Caco-2 (cell line): ENCODE measurements around the gene DGCR2. TPM values are rescaled to one million over a fixed set of nuclear protein-coding genes. Genes with fewer than 3 reads are reported as not detected.

Experiments
- BruUV-seq: library from RNA; stranded (reverse); fragments of 400-500 nt; replicated peaks from 2 replicates; lab custom pipeline; 2021; lab: Mats Ljungman, UMichigan
- CTCF ChIA-PET: fragments of 300-600 bp; sonication (Branson Sonifier 250); formaldehyde crosslinking; loops from one replicate; lab custom pipeline; 2022; ENCODE audit warnings: antibody characterized with exemption; lab: Charles Lee
- POLR2A ChIA-PET: fragments of 300-600 bp; sonication (Branson Sonifier 250); formaldehyde crosslinking; loops from one replicate; lab custom pipeline; 2022; ENCODE audit warnings: antibody characterized with exemption; lab: Charles Lee
- DNase-seq, 2 experiments: peaks; one replicate each; pipeline versions ENCODE4 v3.0.0 to v3.0.0-alpha.2; 2020 to 2022
- H3K27me3 ChIP-seq: replicated peaks from 2 replicates; pipeline ENCODE4 v1.6.0; 2011; ENCODE audit warnings: low read length; ENCODE audit not compliant: control insufficient read depth, insufficient read depth
- H3K36me3 ChIP-seq: 2 replicates; pipeline ENCODE4 v1.5.1; 2011; ENCODE audit warnings: low read length; ENCODE audit not compliant: control insufficient read depth, insufficient read depth
- H3K4me1 ChIP-seq: fragments of 250-450 bp; sonication (Bioruptor Pico); 2 replicates; pipeline ENCODE4 v1.5.1; 2020; ENCODE audit warnings: mild to moderate bottlenecking
- H3K4me3 ChIP-seq: 2 replicates; pipeline ENCODE4 v1.5.1; 2011; ENCODE audit warnings: low read depth, mild to moderate bottlenecking, control low read depth, low read length
- H3K9me3 ChIP-seq: fragments of 250-450 bp; sonication (Bioruptor Pico); 2 replicates; pipeline ENCODE4 v1.5.1; 2020; ENCODE audit warnings: mild to moderate bottlenecking, moderate library complexity
- H3K27ac Mint-ChIP-seq: one replicate; pipeline ENCODE4 v1.8.0; 2022; ENCODE audit warnings: mixed read lengths; ENCODE audit not compliant: unreplicated experiment
- H3K27me3 Mint-ChIP-seq: one replicate; pipeline ENCODE4 v1.8.0; 2022; ENCODE audit warnings: mixed read lengths; ENCODE audit not compliant: insufficient read depth, unreplicated experiment
- H3K36me3 Mint-ChIP-seq: one replicate; pipeline ENCODE4 v1.8.0; 2022; ENCODE audit warnings: mild to moderate bottlenecking, mixed read lengths; ENCODE audit not compliant: insufficient read depth, unreplicated experiment
- H3K4me1 Mint-ChIP-seq: one replicate; pipeline ENCODE4 v1.8.0; 2022; ENCODE audit warnings: low read depth, mixed read lengths; ENCODE audit not compliant: unreplicated experiment
- H3K4me3 Mint-ChIP-seq: one replicate; pipeline ENCODE4 v1.8.0; 2022; ENCODE audit warnings: mild to moderate bottlenecking, moderate library complexity, mixed read lengths; ENCODE audit not compliant: unreplicated experiment
- H3K9me3 Mint-ChIP-seq: one replicate; pipeline ENCODE4 v1.8.0; 2022; ENCODE audit warnings: mixed read lengths; ENCODE audit not compliant: unreplicated experiment
- intact Hi-C: fragments of 100-400 bp; cut with micrococcal nuclease; formaldehyde crosslinking; loops from one replicate; pipeline ENCODE4 v1.10.0; 2022; ENCODE audit not compliant: unreplicated experiment
- total RNA-seq: library from RNA; stranded (reverse); gene quantifications from 2 replicates; pipeline ENCODE4 v1.2.3, GENCODE V29; 2022
- TF ChIP-seq, protein P1 (sequence below), 2 experiments: fragments of 200-600 bp in 1 of 2; IDR thresholded peaks; 1 replicate in 1 of 2; 2 replicates in 1 of 2; pipeline versions ENCODE4 v1.5.1 to v1.8.0; 2011 to 2022; ENCODE audit warnings: antibody characterized with exemption in 1 of 2, control low read depth in 1 of 2, inconsistent platforms in 1 of 2, low read depth in 1 of 2, low read length in 1 of 2, mild to moderate bottlenecking in 1 of 2, moderate library complexity in 1 of 2; ENCODE audit not compliant: insufficient read depth in 1 of 2, severe bottlenecking in 1 of 2, unreplicated experiment in 1 of 2

The DGCR2 gene
- total RNA-seq, 1 experiment from 2014 or later = 67.9 TPM

DNA sequence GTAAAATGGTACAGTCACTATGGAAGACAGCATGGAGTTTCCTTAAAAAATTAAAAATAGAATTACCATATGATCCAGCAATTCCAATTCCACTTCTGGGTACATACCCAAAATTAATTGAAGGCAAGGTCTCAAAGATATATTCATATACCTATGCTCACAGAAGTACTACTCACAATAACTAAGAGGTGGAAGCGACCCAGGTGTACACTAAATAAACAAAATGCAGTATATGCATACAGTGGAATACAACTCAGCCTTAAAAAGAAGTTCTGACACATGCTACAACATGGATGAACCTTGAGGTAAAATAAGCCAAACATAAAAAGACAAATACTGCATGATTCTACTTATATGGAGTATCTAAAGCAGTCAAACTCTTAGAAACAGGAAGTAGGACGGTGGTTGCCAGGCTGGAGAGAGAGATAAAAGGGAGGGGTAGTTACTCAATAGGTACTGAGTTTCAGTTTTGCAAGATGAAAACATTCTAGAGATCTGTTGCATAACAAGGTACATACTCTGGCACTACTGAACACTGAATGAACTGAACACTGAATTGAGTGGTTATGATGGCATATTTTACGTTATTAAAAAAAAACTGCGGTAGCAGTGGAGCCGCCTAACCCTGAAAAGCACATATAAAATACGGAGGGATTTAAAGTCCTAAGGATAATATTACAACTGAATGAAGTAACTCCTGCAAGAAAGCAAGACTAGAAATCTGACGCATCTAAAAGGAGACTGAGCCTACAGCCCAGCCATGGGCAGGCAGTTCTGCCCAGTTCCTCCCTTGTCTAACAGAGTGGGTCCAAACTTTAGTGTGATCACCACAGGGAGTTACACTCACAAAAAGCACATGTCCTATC, 12.8 kb downstream of the DGCR2 start:
- DNase-seq = peak in 1 of 2 experiments; percentile 37
- Histone ChIP-seq H3K27me3 (no peaks in the 10 kb centered on the region), H3K9me3 (no peaks in the 10 kb centered on the region), H3K4me3 (no peak overlapping the region), H3K4me1 (peaks cover 9% of the 10 kb centered on the region; the same call in 1 of the 2 replicates), H3K36me3 (no peaks in the 10 kb centered on the region; the same call in 1 of the 2 replicates)
- POLR2A ChIA-PET = no interaction called here
- Mint-ChIP-seq H3K4me3 (no peak overlapping the region), H3K36me3 (no peaks in the 10 kb centered on the region), H3K27ac (no peak overlapping the region), H3K9me3 (no peaks in the 10 kb centered on the region), H3K4me1 (peaks cover 5% of the 10 kb centered on the region), H3K27me3 (no peaks in the 10 kb centered on the region)
- BruUV-seq = no TSS peak
- CTCF ChIA-PET = no interaction called here
- TF ChIP-seq, protein P1, sequence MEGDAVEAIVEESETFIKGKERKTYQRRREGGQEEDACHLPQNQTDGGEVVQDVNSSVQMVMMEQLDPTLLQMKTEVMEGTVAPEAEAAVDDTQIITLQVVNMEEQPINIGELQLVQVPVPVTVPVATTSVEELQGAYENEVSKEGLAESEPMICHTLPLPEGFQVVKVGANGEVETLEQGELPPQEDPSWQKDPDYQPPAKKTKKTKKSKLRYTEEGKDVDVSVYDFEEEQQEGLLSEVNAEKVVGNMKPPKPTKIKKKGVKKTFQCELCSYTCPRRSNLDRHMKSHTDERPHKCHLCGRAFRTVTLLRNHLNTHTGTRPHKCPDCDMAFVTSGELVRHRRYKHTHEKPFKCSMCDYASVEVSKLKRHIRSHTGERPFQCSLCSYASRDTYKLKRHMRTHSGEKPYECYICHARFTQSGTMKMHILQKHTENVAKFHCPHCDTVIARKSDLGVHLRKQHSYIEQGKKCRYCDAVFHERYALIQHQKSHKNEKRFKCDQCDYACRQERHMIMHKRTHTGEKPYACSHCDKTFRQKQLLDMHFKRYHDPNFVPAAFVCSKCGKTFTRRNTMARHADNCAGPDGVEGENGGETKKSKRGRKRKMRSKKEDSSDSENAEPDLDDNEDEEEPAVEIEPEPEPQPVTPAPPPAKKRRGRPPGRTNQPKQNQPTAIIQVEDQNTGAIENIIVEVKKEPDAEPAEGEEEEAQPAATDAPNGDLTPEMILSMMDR (IDR thresholded peaks at IDR 0.05; ENCODE audit: insufficient read depth in 1 of 2, low read depth in 1 of 2, low read length in 1 of 2, severe bottlenecking in 1 of 2, unreplicated experiment in 1 of 2) = no peak
- intact Hi-C loops = loop anchor here (1.0 kb wide), 1 partner anchor 13 kb away; the partner anchor contains the start of gene DGCR2

DNA sequence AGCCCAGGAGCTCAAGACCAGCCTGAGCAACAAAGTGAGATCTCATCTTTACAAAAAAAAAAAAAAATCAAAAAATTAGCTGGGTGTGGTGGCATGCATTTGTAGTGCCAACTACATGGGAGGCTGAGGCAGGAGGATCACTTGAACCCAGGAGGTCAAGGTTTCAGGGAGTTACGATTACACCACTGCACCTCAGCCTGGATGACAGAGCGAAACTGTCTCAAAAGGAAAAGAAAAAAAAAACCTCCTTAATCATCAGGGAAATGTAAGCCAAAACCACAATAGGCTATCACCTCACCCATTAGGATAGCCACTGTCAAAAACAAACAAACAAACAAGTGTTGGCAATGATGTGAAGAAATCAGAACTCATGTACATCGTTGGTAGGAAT, 13.4 kb downstream of the DGCR2 start:
- H3K9me3 ChIP-seq = no peaks in the 10 kb centered on the region
- H3K27ac Mint-ChIP-seq = no peak overlapping the region
- no peak for DNase-seq
- BruUV-seq = no TSS peak
- peaks cover 9% of the 10 kb centered on the region; the same call in 1 of the 2 replicates for H3K4me1 ChIP-seq
- H3K4me3 Mint-ChIP-seq = no peak overlapping the region
- no peaks in the 10 kb centered on the region for H3K36me3 Mint-ChIP-seq
- no peaks in the 10 kb centered on the region for H3K27me3 ChIP-seq
- H3K27me3 Mint-ChIP-seq = no peaks in the 10 kb centered on the region
- TF ChIP-seq, protein P1 (IDR thresholded peaks at IDR 0.05; ENCODE audit: insufficient read depth in 1 of 2, low read depth in 1 of 2, low read length in 1 of 2, severe bottlenecking in 1 of 2, unreplicated experiment in 1 of 2) = no peak
- intact Hi-C loops = loop anchor here (1.0 kb wide), 1 partner anchor 13 kb away; the partner anchor contains the start of gene DGCR2
- no peak overlapping the region for H3K4me3 ChIP-seq
- H3K9me3 Mint-ChIP-seq = no peaks in the 10 kb centered on the region
- H3K36me3 ChIP-seq = no peaks in the 10 kb centered on the region; the same call in 1 of the 2 replicates
- CTCF ChIA-PET = no interaction called here
- POLR2A ChIA-PET = no interaction called here
- H3K4me1 Mint-ChIP-seq = peaks cover 5% of the 10 kb centered on the region

GRCh38 chr22:19107730-19108074, 14.5 kb downstream of the DGCR2 start:
- H3K4me3 Mint-ChIP-seq = no peak overlapping the region

More at GRCh38 chr22:19107730-19108074, 14.5 kb downstream of the DGCR2 start:
- no peaks in the 10 kb centered on the region for H3K9me3 ChIP-seq
- POLR2A ChIA-PET = no interaction called here
- no TSS peak for BruUV-seq
- no peak overlapping the region for H3K4me3 ChIP-seq
- H3K27ac Mint-ChIP-seq = peak overlapping the region; percentile 76
- peaks cover 9% of the 10 kb centered on the region; the same call in 1 of the 2 replicates for H3K4me1 ChIP-seq
- no peaks in the 10 kb centered on the region for H3K9me3 Mint-ChIP-seq
- H3K36me3 Mint-ChIP-seq = no peaks in the 10 kb centered on the region
- no peaks in the 10 kb centered on the region for H3K27me3 Mint-ChIP-seq
- CTCF ChIA-PET = no interaction called here
- DNase-seq = no peak
- intact Hi-C loops = no loop called here
- TF ChIP-seq, protein P1 (IDR thresholded peaks at IDR 0.05; ENCODE audit: insufficient read depth in 1 of 2, low read depth in 1 of 2, low read length in 1 of 2, severe bottlenecking in 1 of 2, unreplicated experiment in 1 of 2) = no peak
- H3K36me3 ChIP-seq = no peaks in the 10 kb centered on the region; the same call in 1 of the 2 replicates
- H3K4me1 Mint-ChIP-seq = peaks cover 5% of the 10 kb centered on the region
- no peaks in the 10 kb centered on the region for H3K27me3 ChIP-seq
